Activated CD8-positive, alpha-beta T cell treated with anti-CD3 and anti-CD28 coated beads for 36 hours (primary cell): ENCODE results near the gene COL4A1. TPM values are rescaled to one million over a fixed set of nuclear protein-coding genes. Genes with fewer than 3 reads are reported as not detected.
A peak's percentile ranks its signal among the peaks of the same experiment; 100 is the strongest.

ENCODE experiments used
- ATAC-seq: fragments of 200-7000 bp; cut with Tn5 transposase; one replicate; pipeline ENCODE4 v1.10.0; 2021; ENCODE audit warnings: mild to moderate bottlenecking, moderate library complexity
- CTCF ChIA-PET: fragments of 350-600 bp; sonication (Branson Sonifier 250); formaldehyde crosslinking; loops from one replicate; lab custom pipeline; 2021; ENCODE audit warnings: antibody characterized with exemption; lab: Charles Lee
- POLR2A ChIA-PET: fragments of 350-600 bp; sonication (Branson Sonifier 250); formaldehyde crosslinking; loops from one replicate; lab custom pipeline; 2021; ENCODE audit warnings: antibody characterized with exemption; lab: Charles Lee
- DNase-seq: peaks from one replicate; pipeline ENCODE4 v3.0.0-alpha.2; 2020
- H3K27ac Mint-ChIP-seq: one replicate; pipeline ENCODE4 v1.8.0; 2021; ENCODE audit warnings: mild to moderate bottlenecking, mixed read lengths
- H3K27me3 Mint-ChIP-seq: one replicate; pipeline ENCODE4 v1.8.0; 2021; ENCODE audit warnings: mixed read lengths
- H3K36me3 Mint-ChIP-seq: one replicate; pipeline ENCODE4 v1.8.0; 2021; ENCODE audit warnings: low read depth, mixed read lengths
- H3K4me1 Mint-ChIP-seq: one replicate; pipeline ENCODE4 v1.8.0; 2021; ENCODE audit warnings: low read depth, mixed read lengths
- H3K4me3 Mint-ChIP-seq: one replicate; pipeline ENCODE4 v1.8.0; 2021; ENCODE audit warnings: mild to moderate bottlenecking, moderate library complexity, mixed read lengths
- H3K9me3 Mint-ChIP-seq: one replicate; pipeline ENCODE4 v1.8.0; 2021; ENCODE audit warnings: mixed read lengths
- intact Hi-C: fragments of 100-400 bp; cut with micrococcal nuclease; formaldehyde crosslinking; loops from one replicate; pipeline ENCODE4 v1.10.0; 2022
- total RNA-seq, 2 experiments: library from RNA; stranded (reverse); gene quantifications; one replicate each; pipeline ENCODE4 v1.2.3, GENCODE V29; 2021
- TF ChIP-seq, protein P1 (sequence below): fragments of 200-600 bp; IDR thresholded peaks from one replicate; pipeline ENCODE4 v1.8.0; 2022; ENCODE audit warnings: antibody characterized with exemption, mild to moderate bottlenecking

COL4A1 gene
- total RNA-seq, 2 experiments from 2014 or later, result not detected

DNA sequence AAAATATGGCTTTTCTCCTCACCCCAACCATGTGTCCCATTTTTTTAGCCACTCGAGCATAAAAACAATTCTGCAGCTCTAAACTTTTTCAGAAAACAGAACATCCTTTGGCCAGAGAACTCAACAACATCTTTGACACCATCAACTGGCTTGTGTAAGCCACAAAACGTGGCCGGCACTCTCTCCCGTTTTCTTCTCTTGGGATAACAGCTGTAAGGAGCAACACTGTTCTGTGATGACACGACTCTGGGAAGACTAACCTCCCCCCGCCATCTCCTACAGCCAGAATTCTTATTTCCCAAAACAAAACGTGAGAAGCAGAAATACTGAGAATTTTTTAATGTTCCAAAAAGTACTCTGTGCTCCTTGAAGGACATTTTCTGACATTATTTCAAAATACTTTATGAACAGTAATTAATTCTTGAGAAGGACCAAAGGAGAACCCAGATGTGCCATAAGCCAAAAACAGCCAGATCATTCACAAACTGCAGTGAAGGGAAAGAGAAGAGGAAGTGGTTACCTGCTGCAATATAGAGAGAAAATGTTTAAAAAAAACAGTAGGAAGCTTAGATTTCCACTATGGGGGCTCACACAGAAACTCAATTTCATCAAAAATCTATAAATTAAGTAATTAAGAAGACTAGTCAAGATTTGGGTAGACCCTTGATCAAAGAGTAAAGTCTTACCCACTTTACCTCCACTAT lies 25.8 kb downstream of the COL4A1 start:
- no peak for DNase-seq
- ATAC-seq, result no peak
- ChIA-PET CTCF (no interaction called here), POLR2A (no interaction called here)
- no peaks in the 10 kb centered on the region for H3K9me3 Mint-ChIP-seq
- peaks cover 8% of the 10 kb centered on the region for H3K27me3 Mint-ChIP-seq
- no peaks in the 10 kb centered on the region for H3K36me3 Mint-ChIP-seq
- no peak overlapping the region for H3K4me3 Mint-ChIP-seq
- H3K27ac Mint-ChIP-seq, result no peak overlapping the region
- H3K4me1 Mint-ChIP-seq, result peaks cover 5% of the 10 kb centered on the region
- intact Hi-C loops, result no loop called here
- TF ChIP-seq, protein P1, sequence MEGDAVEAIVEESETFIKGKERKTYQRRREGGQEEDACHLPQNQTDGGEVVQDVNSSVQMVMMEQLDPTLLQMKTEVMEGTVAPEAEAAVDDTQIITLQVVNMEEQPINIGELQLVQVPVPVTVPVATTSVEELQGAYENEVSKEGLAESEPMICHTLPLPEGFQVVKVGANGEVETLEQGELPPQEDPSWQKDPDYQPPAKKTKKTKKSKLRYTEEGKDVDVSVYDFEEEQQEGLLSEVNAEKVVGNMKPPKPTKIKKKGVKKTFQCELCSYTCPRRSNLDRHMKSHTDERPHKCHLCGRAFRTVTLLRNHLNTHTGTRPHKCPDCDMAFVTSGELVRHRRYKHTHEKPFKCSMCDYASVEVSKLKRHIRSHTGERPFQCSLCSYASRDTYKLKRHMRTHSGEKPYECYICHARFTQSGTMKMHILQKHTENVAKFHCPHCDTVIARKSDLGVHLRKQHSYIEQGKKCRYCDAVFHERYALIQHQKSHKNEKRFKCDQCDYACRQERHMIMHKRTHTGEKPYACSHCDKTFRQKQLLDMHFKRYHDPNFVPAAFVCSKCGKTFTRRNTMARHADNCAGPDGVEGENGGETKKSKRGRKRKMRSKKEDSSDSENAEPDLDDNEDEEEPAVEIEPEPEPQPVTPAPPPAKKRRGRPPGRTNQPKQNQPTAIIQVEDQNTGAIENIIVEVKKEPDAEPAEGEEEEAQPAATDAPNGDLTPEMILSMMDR, result no peak

DNA sequence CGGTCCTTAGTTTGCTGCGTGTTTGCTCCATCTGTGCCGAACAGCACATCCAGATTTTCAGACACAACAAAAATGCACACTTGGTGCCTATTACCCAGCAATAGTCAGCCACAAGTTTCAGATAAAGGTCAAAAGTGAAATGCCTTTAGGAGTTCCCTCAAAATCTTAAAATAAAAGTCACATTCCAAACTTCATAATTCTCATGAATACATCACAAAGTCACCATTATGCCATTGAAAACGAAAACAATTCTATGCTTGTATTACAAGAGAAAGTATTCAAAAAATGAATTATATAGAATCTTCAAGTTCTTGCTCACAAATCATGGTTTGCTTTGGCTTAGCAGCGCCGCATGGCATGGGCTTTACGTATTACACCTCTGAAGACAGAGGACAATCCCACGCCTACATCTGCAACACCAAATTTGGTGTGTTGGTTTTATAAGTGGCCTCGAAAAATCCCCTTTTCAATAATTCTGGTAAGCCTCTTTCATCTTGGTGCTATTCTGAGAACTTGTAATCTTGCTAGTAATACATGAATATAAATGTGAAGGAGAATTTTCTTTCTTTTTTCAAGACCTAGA lies 26.6 kb downstream of the COL4A1 start:
- Mint-ChIP-seq H3K27me3 (peaks cover 8% of the 10 kb centered on the region), H3K4me1 (peaks cover 5% of the 10 kb centered on the region), H3K27ac (no peak overlapping the region), H3K4me3 (no peak overlapping the region), H3K9me3 (no peaks in the 10 kb centered on the region), H3K36me3 (no peaks in the 10 kb centered on the region)
- POLR2A ChIA-PET, result no interaction called here
- ATAC-seq (peak; percentile 45), DNase-seq (peak; percentile 35)
- TF ChIP-seq, protein P1, result no peak
- CTCF ChIA-PET, result no interaction called here
- intact Hi-C loops, result no loop called here

DNA sequence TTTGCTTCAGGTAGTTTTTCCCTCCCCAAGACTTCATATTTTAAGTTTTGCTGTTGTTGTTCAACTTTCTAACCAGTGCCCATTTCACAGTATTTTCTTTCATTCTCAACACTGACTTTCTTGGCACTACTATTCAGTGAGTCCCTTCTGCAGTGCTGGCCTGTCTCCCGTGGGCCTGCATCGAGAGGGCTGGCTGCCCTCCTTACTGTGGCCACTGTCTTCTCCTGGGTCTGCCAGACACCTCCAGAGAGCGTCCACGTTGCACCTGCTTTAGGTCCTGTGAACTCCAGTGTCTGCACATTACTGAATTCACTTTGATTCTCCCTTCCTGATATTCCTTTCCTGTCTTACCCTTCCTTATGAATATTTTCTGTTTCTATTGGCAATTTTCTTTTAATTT lies 27.3 kb downstream of the COL4A1 start:
- DNase-seq (no peak), ATAC-seq (no peak)
- no peak overlapping the region for H3K4me3 Mint-ChIP-seq
- no peaks in the 10 kb centered on the region for H3K9me3 Mint-ChIP-seq
- TF ChIP-seq, protein P1, result no peak
- intact Hi-C loops, result no loop called here
- H3K4me1 Mint-ChIP-seq, result peaks cover 5% of the 10 kb centered on the region
- peaks cover 9% of the 10 kb centered on the region for H3K27me3 Mint-ChIP-seq
- POLR2A ChIA-PET, result no interaction called here
- H3K27ac Mint-ChIP-seq, result no peak overlapping the region
- CTCF ChIA-PET, result no interaction called here
- H3K36me3 Mint-ChIP-seq, result no peaks in the 10 kb centered on the region

DNA sequence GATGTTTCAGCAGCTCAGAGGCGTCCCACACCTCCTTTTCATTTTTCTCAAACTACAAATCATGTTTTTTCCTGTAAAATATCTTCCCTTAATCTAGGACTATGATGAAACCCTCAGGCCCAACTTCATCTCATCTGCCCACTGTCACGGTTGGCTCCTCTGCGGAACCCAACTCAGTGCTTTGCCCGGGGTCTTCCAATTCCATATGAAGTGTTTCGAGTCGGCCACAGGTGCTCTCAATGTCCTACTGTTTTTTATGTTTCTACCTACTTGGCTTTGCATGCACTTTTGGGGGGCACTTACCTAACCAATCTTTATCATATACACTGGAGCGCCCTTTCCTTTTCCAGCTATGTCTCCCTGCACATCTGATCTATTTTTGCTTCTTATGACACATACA lies 28.1 kb downstream of the COL4A1 start:
- POLR2A ChIA-PET, result no interaction called here
- Mint-ChIP-seq H3K9me3 (no peaks in the 10 kb centered on the region), H3K27ac (no peak overlapping the region), H3K27me3 (peaks cover 9% of the 10 kb centered on the region), H3K36me3 (no peaks in the 10 kb centered on the region), H3K4me1 (peaks cover 5% of the 10 kb centered on the region), H3K4me3 (no peak overlapping the region)
- DNase-seq (no peak), ATAC-seq (no peak)
- TF ChIP-seq, protein P1, result no peak
- intact Hi-C loops, result no loop called here
- CTCF ChIA-PET, result no interaction called here

DNA sequence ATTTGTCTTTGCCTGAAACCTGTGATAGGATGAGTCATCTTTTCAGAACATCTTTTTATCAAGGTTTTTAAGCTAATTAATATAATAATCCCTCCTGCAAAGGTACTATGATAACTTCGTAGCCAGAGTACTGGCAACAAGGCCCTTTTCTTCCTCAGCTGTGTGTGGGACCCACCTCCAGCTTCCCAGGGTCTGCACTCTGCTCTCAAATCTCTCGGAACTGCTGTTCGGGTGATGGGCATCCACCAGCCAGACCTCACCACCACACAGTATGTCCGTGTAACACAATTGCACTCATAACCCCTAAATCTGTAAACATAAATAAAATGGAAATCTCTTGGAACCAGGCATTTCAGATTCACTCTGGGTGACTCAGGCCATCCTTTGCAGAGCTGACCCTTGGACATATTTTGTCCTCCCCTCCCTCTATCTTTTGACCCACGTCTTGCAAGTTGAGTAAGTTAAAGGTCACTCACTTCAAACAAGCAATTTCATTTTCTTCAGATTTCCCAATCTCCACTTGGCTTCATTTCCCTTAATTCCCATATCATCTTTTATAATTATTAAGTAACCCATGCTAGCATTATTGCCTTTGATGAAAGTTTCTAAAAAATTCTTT lies 29.5 kb downstream of the COL4A1 start:
- Mint-ChIP-seq H3K27me3 (peaks cover 7% of the 10 kb centered on the region), H3K27ac (no peak overlapping the region), H3K4me3 (no peak overlapping the region), H3K36me3 (no peaks in the 10 kb centered on the region), H3K4me1 (peaks cover 5% of the 10 kb centered on the region), H3K9me3 (no peaks in the 10 kb centered on the region)
- TF ChIP-seq, protein P1, result no peak
- ChIA-PET CTCF (no interaction called here), POLR2A (no interaction called here)
- intact Hi-C loops, result no loop called here
- ATAC-seq (no peak), DNase-seq (no peak)
